Urothelium cell line (cell line): ENCODE data around the gene PHETA1.
"Not testable (repeated sequence)": the region's sequence is repeated elsewhere in the genome, so short reads cannot be mapped to it uniquely, and the experiment has no call there.

Experiments
- DNase-seq: peaks from one replicate; pipeline ENCODE4 v3.0.0; 2011; ENCODE audit warnings: low spot score, mixed read lengths
- FAIRE-seq: peaks from 2 replicates; lab custom pipeline; 2011; peaks lifted over from hg19 to GRCh38; lab: Jason Lieb, UNC

The PHETA1 gene

GRCh38 chr12:111377440-111377839 is 8.5 kb upstream of the PHETA1 start:
- no peak for FAIRE-seq
- DNase-seq, result no peak

- not testable (repeated sequence) for FAIRE-seq, DNase-seq
These were observed 4.3 kb upstream of the PHETA1 start for GRCh38 chr12:111373231-111373630.

- no peak for DNase-seq
These were observed 763 bp upstream of the PHETA1 start for GRCh38 chr12:111369496-111370220.

GRCh38 chr12:111368291-111368787 is 556 bp downstream of the PHETA1 start:
- FAIRE-seq (no peak), DNase-seq (no peak)

More at GRCh38 chr12:111369496-111370220, 763 bp upstream of the PHETA1 start:
- FAIRE-seq, result no peak

- DNase-seq (no peak), FAIRE-seq (no peak)
These were observed 1.2 kb downstream of the PHETA1 start for GRCh38 chr12:111367661-111368221.

- DNase-seq (no peak), FAIRE-seq (no peak)
These were observed 2.3 kb downstream of the PHETA1 start for GRCh38 chr12:111366583-111366982.

GRCh38 chr12:111366075-111366474 is 2.8 kb downstream of the PHETA1 start:
- DNase-seq, result no peak
- FAIRE-seq, result no peak

- DNase-seq, result peak; percentile 44
- FAIRE-seq, result no peak
These were observed 5.3 kb downstream of the PHETA1 start for GRCh38 chr12:111363578-111363977.

GRCh38 chr12:111362687-111363475 is 6.0 kb downstream of the PHETA1 start:
- FAIRE-seq (no peak), DNase-seq (no peak)

GRCh38 chr12:111361717-111362576 is 6.9 kb downstream of the PHETA1 start:
- DNase-seq (peak; percentile 54), FAIRE-seq (no peak)

GRCh38 chr12:111361073-111361716 is 7.7 kb downstream of the PHETA1 start:
- FAIRE-seq (no peak), DNase-seq (no peak)

GRCh38 chr12:111360325-111360930 is 8.5 kb downstream of the PHETA1 start:
- FAIRE-seq, result no peak
- DNase-seq, result no peak

GRCh38 chr12:111359914-111360276 is 9.0 kb downstream of the PHETA1 start:
- FAIRE-seq (no peak), DNase-seq (no peak)

GRCh38 chr12:111359231-111359913 is 9.5 kb downstream of the PHETA1 start:
- no peak for DNase-seq
- no peak for FAIRE-seq

GRCh38 chr12:111355201-111355925 is 13.5 kb downstream of the PHETA1 start:
- FAIRE-seq (no peak), DNase-seq (no peak)

- FAIRE-seq, result no peak
- DNase-seq, result no peak
These were observed 14.4 kb downstream of the PHETA1 start for GRCh38 chr12:111354511-111354910.

GRCh38 chr12:111353603-111354295 is 15.1 kb downstream of the PHETA1 start:
- DNase-seq, result no peak
- no peak for FAIRE-seq

GRCh38 chr12:111353026-111353425 is 15.9 kb downstream of the PHETA1 start:
- FAIRE-seq, result no peak
- no peak for DNase-seq
